GM20000 (cell line): ENCODE results near the gene HIPK2.

ENCODE experiments used
- DNase-seq: peaks from one replicate; pipeline ENCODE4 v3.0.0; 2012; ENCODE audit warnings: low spot score
- TF ChIP-seq, protein P1 (sequence below): IDR thresholded peaks from 2 replicates; pipeline ENCODE4 v1.5.1; 2012; ENCODE audit warnings: mild to moderate bottlenecking, control low read depth; ENCODE audit errors: extremely low read depth, missing control alignments

Gene HIPK2

DNA sequence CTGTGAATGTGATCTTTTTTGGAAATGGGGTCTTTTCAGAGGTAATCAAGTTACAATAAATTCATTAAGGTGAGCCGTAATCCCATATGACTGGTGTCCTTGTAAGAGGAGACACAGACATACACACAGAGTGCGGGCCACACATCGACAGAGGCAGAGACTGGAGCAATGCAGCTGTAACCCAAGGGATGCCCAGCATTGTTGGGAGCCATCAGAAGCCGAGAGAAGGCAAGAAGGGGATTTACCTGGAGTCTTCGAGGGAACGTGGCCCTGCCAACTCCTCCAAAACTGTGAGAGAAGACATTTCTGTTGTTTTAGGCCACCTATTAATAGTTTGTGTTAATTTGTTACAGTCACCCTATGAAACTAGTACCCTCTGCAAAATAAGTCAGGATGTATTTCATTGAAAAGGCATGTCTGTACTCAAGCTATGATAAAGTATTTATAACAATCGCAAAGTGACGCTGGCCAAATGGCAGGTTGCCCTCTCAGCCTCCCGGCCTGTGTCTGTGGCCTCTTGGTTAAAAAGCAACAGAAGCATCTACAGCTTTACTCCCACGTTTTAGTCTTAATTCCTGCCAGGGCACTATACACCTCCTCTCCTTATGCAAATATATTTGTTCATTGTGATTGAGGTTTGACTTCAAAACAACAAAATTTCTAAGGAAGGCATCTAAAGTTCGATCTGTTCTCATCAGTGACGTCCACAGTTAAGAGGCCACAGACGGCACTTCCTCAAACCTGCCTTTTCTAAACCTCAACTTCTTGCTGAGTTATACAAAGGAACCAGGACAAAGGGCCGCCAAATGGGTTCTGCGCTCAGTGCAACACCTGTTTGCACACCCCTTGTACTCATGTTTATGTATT, 46.8 kb downstream of the HIPK2 start:
- DNase-seq = peak; percentile 30
- TF ChIP-seq, protein P1, sequence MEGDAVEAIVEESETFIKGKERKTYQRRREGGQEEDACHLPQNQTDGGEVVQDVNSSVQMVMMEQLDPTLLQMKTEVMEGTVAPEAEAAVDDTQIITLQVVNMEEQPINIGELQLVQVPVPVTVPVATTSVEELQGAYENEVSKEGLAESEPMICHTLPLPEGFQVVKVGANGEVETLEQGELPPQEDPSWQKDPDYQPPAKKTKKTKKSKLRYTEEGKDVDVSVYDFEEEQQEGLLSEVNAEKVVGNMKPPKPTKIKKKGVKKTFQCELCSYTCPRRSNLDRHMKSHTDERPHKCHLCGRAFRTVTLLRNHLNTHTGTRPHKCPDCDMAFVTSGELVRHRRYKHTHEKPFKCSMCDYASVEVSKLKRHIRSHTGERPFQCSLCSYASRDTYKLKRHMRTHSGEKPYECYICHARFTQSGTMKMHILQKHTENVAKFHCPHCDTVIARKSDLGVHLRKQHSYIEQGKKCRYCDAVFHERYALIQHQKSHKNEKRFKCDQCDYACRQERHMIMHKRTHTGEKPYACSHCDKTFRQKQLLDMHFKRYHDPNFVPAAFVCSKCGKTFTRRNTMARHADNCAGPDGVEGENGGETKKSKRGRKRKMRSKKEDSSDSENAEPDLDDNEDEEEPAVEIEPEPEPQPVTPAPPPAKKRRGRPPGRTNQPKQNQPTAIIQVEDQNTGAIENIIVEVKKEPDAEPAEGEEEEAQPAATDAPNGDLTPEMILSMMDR = no peak

DNA sequence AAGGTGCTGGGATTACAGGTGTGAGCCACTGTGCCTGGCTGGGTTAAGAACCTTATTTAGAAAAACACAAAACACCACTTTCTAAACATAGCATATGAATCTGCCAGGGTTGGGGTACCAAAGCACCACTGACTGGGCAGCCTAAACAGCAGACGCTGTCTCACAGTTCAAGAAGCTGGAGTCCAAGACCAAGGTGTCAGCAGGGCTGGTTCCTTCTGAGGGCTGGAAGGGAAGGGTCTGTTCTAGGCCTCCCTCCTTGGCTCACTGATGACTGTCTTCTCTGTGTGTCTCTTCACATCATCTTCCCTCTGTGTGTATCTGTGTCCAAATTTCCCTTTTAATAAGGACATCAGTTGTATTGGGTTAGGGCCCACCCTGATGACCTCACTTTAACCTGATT, 49.6 kb downstream of the HIPK2 start:
- DNase-seq = no peak
- TF ChIP-seq, protein P1 = no peak

DNA sequence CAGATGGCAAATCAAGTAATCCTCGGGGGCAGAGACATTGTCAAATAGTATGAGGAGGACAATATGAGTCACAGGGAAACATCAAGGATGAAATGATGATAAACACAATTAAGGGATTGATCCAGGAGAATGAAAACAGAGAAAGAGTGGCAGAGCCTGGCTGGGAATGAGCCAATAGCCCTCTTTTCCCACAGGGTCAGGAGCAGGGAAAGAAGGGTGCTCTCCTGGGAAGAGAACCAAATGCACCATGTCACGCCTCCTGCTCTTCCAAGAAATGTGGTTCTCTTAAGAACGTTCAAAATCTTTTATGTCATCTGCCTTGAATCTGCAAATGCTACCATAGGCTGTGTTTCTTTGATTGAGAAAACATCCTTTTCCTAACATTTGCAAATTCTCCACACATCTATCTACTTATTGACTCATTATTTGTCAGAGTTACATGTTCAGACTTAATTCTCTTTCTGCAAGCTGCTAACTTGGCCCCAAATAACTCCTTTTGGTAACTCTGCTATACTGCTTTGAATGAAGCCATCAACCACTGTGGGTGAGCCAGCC, 50.6 kb downstream of the HIPK2 start:
- TF ChIP-seq, protein P1 = no peak
- no peak for DNase-seq

DNA sequence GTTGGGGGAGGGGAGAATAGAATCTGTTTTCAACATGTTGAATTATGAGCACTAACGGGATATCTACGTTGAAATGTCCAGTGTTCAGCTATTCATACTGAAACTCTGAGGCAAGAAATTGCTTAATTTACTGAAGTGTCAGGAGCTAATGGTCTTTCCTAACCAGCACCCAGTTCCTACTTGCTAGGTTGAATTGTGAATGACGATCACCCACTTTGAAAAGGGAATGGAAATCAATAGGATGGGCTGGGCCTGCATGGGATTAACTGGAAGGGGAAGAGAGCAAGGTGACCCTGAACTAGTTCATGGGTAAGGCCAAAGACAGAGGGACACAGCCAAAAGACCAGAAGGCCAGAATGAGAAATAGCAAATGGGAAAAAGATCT, 51.3 kb downstream of the HIPK2 start:
- TF ChIP-seq, protein P1 = no peak
- DNase-seq = no peak

DNA sequence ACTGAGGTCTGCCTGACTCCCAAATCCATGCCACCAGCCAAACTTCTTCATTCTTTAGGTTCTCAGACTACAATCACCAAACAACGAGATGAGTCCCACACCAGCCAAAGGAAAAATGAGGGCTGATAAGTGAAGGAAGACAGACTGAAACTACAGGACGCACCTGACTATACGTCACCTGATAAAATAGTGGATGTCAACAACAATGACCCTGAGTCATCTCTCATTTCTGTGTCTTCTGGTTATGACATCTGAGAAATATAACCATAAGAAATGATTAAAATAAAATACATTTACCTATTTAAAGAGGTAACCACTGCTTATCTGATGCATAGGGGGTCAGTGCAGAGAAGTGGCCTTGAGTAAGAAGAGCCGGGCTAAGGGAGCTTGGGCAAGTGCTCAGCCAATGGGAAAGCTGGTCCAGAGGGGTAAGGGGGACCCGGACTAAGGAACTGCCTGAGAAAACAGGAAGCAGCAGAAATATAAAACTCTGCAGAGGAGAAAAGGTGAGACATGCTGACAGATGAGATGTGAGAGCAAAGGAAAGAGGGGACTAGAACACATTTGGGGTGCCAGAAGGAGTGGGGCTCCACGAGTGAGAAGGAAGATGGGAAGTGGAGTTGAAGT, 51.8 kb downstream of the HIPK2 start:
- TF ChIP-seq, protein P1 = no peak
- no peak for DNase-seq

DNA sequence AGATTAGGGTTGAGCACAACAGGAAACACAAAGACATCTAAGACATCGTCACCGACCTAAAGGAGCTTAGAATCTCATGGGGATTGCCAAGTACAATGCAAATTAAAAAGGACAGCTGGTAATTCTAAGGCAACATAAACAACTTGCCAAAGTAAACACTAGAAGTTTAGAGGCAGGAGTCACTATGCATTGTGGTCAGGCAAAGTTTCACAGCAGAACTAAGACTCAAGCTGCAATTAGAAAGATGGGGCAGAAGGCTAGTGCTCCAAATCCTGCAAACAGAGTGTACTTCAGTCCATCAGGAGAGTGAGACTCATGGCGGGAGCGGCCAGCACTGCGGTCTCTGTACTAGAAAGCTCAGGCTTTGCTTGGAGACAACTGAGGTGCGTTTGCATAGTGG, 52.7 kb downstream of the HIPK2 start:
- TF ChIP-seq, protein P1 = no peak
- peak; percentile 39 for DNase-seq

DNA sequence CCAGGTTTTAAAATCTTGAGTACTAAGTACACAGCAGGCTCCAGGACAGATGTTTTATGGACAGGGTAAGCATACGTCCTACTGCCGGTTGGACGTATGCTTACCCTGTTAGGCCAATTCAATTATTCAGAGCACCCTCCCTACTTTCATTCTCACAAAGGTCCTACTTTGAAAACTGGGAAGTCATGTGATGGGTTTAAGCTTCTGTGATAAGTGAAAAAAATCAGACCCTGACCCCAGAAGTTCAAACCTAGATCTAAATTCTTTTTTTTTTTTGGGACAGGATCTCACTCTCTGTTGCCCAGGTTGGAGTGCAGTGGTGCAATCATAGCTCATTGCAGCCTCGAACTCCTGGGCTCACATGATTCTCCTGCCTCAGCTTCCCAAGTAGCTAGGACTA, 55.2 kb downstream of the HIPK2 start:
- TF ChIP-seq, protein P1 = no peak

More for the DNA sequence above, 55.2 kb downstream of the HIPK2 start:
- no peak for DNase-seq
